Uterus (tissue), 2 donors: ENCODE results near the gene THSD8.

ENCODE experiments used
- CTCF ChIP-seq, 4 experiments: fragments of 200-600 bp in 2 of 4; fragments of 450-650 bp in 2 of 4; sonication (generic) in 2 of 4; IDR thresholded peaks; one replicate each; pipeline ENCODE4 v1.5.1; 2016 to 2019; ENCODE audit warnings: antibody characterized with exemption in 4 of 4, mild to moderate bottlenecking in 2 of 4, moderate library complexity in 1 of 4
- POLR2A ChIP-seq, 2 donors: fragments of 450-650 bp; IDR thresholded peaks; one replicate each; pipeline ENCODE4 v1.6.1; 2016; ENCODE audit warnings: antibody characterized with exemption in 2 of 2, mild to moderate bottlenecking in 1 of 2, moderate library complexity in 1 of 2

- TF ChIP-seq POLR2A (IDR thresholded peaks at IDR 0.05) (no peak), CTCF (IDR thresholded peaks at IDR 0.05) (no peak)
Observed at GRCh38 chr19:12783849-12784393, 17.9 kb upstream of the THSD8 start.
